AG04450 (cell line): ENCODE measurements around the gene CACNA1C. TPM values are rescaled to one million over a fixed set of nuclear protein-coding genes. Genes with fewer than 3 reads are reported as not detected.

Experiments
- CTCF ChIA-PET: fragments of 300-600, 350-600 bp; formaldehyde crosslinking; extraction: SDS; loops from one replicate; lab custom pipeline; 2022; ENCODE audit warnings: antibody characterized with exemption, inconsistent platforms; lab: Charles Lee
- POLR2A ChIA-PET: fragments of 350-600 bp; formaldehyde crosslinking; extraction: SDS; loops from one replicate; lab custom pipeline; 2021; ENCODE audit warnings: antibody characterized with exemption, inconsistent platforms; lab: Yijun Ruan, JAX
- DNase-seq: peaks from one replicate; pipeline ENCODE4 v3.0.0-alpha.2; 2011; ENCODE audit warnings: low read depth, low spot score
- H3K27ac ChIP-seq: one replicate; pipeline ENCODE4 v1.5.1; 2012; ENCODE audit warnings: low read depth, low read length, control low read depth
- H3K27me3 ChIP-seq: one replicate; pipeline ENCODE4 v1.6.0; 2012; ENCODE audit warnings: low read length; ENCODE audit not compliant: control insufficient read depth, insufficient read depth
- H3K4me3 ChIP-seq: 2 replicates; pipeline ENCODE4 v1.5.1; 2011; ENCODE audit warnings: mild to moderate bottlenecking, low read depth, low read length, control low read depth
- H3K9me3 ChIP-seq: 2 replicates; pipeline ENCODE4 v1.5.1; 2012; ENCODE audit warnings: low read length; ENCODE audit not compliant: control insufficient read depth, insufficient read depth
- polyA plus RNA-seq: library from polyadenylated mRNA; depleted of rRNA; stranded (reverse); fragments of >200 nt; gene quantifications from 2 replicates; pipeline ENCODE4 v1.2.3, GENCODE V29; 2011
- TF ChIP-seq, protein P1 (sequence below): IDR thresholded peaks from 2 replicates; pipeline ENCODE4 v1.5.1; 2011; ENCODE audit warnings: low read depth, low read length, control low read depth, inconsistent platforms

Gene CACNA1C
- polyA plus RNA-seq, 1 experiment, result 5.9 TPM

DNA sequence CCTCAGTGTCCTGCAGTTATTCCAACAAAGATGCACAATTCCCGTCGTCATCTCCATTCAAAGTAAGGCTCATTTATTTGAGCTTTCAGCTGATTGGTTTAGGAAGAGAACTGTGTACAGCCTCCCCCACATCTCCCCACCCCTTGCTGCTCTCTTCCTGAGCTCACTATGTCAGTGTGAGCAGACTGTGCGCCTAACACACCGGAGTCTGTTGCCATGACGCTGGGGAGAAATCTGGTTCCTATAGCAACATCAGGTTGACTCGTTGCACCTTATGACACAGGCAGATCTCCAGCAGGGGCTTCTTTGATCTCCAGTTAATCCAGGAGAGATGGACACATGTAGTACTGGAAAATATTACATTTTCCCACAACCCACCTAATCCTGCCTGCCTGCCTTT, 319.4 kb downstream of the CACNA1C start:
- no peak overlapping the region for H3K4me3 ChIP-seq
- no peaks in the 10 kb centered on the region; the same call in 1 of the 2 replicates for H3K9me3 ChIP-seq
- H3K27me3 ChIP-seq, result peaks cover 2% of the 10 kb centered on the region
- DNase-seq, result no peak
- ChIA-PET POLR2A (no interaction called here), CTCF (interaction anchor here (1.9 kb wide), 1 partner anchor 23 kb away, joined by 4 read pairs; no protein-coding TSS in a partner anchor)
- no peak overlapping the region for H3K27ac ChIP-seq
- TF ChIP-seq, protein P1, sequence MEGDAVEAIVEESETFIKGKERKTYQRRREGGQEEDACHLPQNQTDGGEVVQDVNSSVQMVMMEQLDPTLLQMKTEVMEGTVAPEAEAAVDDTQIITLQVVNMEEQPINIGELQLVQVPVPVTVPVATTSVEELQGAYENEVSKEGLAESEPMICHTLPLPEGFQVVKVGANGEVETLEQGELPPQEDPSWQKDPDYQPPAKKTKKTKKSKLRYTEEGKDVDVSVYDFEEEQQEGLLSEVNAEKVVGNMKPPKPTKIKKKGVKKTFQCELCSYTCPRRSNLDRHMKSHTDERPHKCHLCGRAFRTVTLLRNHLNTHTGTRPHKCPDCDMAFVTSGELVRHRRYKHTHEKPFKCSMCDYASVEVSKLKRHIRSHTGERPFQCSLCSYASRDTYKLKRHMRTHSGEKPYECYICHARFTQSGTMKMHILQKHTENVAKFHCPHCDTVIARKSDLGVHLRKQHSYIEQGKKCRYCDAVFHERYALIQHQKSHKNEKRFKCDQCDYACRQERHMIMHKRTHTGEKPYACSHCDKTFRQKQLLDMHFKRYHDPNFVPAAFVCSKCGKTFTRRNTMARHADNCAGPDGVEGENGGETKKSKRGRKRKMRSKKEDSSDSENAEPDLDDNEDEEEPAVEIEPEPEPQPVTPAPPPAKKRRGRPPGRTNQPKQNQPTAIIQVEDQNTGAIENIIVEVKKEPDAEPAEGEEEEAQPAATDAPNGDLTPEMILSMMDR, result no peak

DNA sequence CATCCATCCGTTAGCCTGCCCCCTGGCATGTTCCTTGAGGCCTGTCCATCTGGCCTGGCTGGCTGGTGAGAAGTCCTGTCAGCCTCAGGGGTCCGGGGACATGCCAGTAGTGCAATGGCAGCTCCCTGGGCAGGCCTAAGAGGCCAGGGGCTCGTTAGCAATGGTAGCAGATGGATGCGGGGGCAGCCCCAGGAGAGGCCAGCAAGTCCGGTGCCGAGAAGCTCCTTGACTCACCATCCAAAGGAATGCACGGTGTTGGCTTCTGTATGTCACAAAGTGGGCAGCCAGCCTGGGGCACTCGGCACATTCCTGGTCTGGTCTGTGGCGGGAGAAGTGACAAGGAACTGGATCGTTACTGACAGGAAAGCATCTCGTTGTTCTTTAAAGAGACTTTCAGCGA, 319.9 kb downstream of the CACNA1C start:
- Histone ChIP-seq H3K27ac (no peak overlapping the region), H3K27me3 (peaks cover 2% of the 10 kb centered on the region), H3K9me3 (no peaks in the 10 kb centered on the region; the same call in 1 of the 2 replicates), H3K4me3 (no peak overlapping the region)
- POLR2A ChIA-PET, result no interaction called here
- CTCF ChIA-PET, result interaction anchor here (1.9 kb wide), 1 partner anchor 23 kb away, joined by 4 read pairs; no protein-coding TSS in a partner anchor
- DNase-seq, result no peak
- TF ChIP-seq, protein P1, result no peak

DNA sequence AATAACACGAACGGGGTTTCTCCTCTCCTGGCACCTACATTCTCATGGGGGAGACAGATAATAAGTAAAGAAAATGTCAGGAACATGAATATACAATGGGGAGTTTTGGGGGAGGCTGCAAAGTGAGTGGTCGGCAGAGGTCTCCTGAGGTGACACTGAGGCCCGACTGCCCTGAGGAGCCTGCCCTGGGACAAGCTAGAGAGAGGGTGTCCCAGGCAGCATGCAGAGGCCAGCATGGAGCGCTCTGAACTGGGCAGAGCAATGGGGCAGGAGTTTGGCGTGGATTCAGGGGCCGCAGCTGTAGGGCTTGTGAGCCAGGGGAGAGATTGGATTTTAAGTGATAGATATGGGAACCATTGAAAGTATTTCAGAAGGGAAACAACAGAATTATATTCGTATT, 320.5 kb downstream of the CACNA1C start:
- ChIA-PET POLR2A (no interaction called here), CTCF (interaction anchor here (1.9 kb wide), 1 partner anchor 22 kb away, joined by 4 read pairs; no protein-coding TSS in a partner anchor)
- peaks cover 2% of the 10 kb centered on the region for H3K27me3 ChIP-seq
- DNase-seq, result no peak
- TF ChIP-seq, protein P1, result no peak
- no peaks in the 10 kb centered on the region; the same call in 1 of the 2 replicates for H3K9me3 ChIP-seq
- H3K27ac ChIP-seq, result no peak overlapping the region
- no peak overlapping the region for H3K4me3 ChIP-seq

DNA sequence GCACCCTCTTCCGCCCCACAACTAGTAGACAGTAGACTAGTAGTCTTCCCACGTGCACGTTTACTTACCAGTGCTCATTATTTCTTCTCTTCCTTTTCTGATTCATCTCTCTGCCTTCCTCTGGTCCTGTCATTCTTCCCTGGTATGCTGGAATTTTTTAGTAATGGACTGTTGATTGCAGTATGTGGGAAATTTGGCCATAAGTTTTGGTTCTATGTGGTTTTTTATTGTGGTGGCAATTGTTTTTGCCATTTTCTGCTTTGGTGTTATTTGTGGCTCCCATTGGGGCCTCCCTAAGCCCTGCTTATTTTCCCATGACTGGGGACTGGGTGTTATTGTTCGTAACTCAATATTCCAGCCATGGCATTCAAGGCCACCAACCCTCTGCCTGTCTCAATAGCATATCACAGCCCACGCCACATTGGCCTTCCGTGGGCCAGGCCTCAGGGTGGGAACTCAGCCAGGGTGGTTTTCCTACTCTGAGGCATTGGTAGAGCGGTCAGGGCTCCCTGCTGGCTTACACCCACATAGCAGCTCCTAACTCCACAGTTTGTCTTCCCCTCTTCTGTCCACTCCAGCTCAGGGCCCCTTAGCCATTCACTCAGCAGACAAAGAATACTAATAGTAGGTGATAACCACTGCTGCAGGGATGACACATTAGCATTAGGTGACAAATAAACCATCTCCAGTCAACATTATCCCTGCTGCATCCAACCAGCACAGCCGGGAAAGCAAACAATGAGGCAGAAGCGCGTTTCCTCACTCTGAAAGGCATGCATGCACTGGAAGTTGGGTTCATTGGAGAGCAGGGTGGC, 321.5 kb downstream of the CACNA1C start:
- Histone ChIP-seq H3K27ac (no peak overlapping the region), H3K27me3 (peaks cover 2% of the 10 kb centered on the region), H3K4me3 (no peak overlapping the region), H3K9me3 (no peaks in the 10 kb centered on the region; the same call in 1 of the 2 replicates)
- CTCF ChIA-PET, result no interaction called here
- POLR2A ChIA-PET, result no interaction called here
- DNase-seq, result no peak
- TF ChIP-seq, protein P1, result no peak

DNA sequence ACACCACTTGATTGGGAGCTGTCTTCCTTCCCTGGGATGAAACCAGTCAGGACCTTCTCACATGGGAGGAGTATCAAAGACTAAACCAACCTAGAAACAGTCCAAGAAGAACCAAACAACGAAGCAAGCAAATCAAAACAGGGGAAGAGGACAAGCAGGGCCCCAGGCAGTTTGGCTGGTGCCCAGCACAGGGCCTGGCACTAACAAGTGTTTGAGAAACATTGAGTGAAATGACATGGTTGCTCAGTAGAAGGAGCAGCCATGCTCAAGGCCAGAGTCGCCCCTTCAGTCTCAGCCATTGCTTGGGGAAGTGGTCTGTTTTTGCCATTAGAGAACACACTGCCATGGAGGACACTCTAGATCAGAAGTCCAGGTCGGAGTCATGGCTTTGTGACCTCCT, 323.1 kb downstream of the CACNA1C start:
- Histone ChIP-seq H3K27ac (no peak overlapping the region), H3K27me3 (peaks cover 2% of the 10 kb centered on the region), H3K9me3 (no peaks in the 10 kb centered on the region; the same call in 1 of the 2 replicates), H3K4me3 (no peak overlapping the region)
- CTCF ChIA-PET, result no interaction called here
- POLR2A ChIA-PET, result no interaction called here
- DNase-seq, result no peak
- TF ChIP-seq, protein P1, result no peak
